Measurements from ENCODE around the gene FAM171A2. TPM values are rescaled to one million over a fixed set of nuclear protein-coding genes. Genes with fewer than 3 reads are reported as not detected.

Gene FAM171A2
- 1 to 10 TPM in 1 of 4 donors, under 1 TPM in 2, not detected in 1; 0.27 to 5.0 (median 0.88) TPM for total RNA-seq

GRCh38 chr17:44363613-44364159 lies at the start of gene FAM171A2:
TSS of gene FAM171A2 (minus strand) at chr17:44363853. CDS start at chr17:44363714, 139 bp downstream.
- peak within 1 kb of the TSS in 1 of 4 donors; percentile 49 for H3K27ac ChIP-seq
- H3K9me3 ChIP-seq: no peaks in the 10 kb centered on the region
- peaks cover 0 to 12% of the 10 kb centered on the region in 2 donors for H3K27me3 ChIP-seq
- DNase-seq: peak in 2 of 3 donors; percentile 32 to 73
- peak within 1 kb of the TSS; percentile 50 to 67 (median 64) for H3K4me3 ChIP-seq
- TF ChIP-seq POLR2A (IDR thresholded peaks at IDR 0.05) (no peak), CTCF (IDR thresholded peaks at IDR 0.05) (peak; percentile 51 to 93 (median 62))
- H3K4me1 ChIP-seq: peaks cover 0 to 12% (median 10%) of the 10 kb centered on the region in 4 donors
- H3K36me3 ChIP-seq: no peaks in the 10 kb centered on the region

- H3K36me3 ChIP-seq: peaks cover 0 to 19% (median 0%) of the 10 kb centered on the region in 3 donors
- H3K27ac ChIP-seq: no peak overlapping the region
- DNase-seq: no peak
- no peak overlapping the region for H3K4me3 ChIP-seq
- TF ChIP-seq CTCF (IDR thresholded peaks at IDR 0.05) (peak in 2 of 6 experiments; percentile 2 to 7), POLR2A (IDR thresholded peaks at IDR 0.05) (no peak)
- H3K4me1 ChIP-seq: no peaks in the 10 kb centered on the region
- no peaks in the 10 kb centered on the region for H3K27me3 ChIP-seq
- H3K9me3 ChIP-seq: no peaks in the 10 kb centered on the region
Observed at GRCh38 chr17:44409309-44410028, 45.8 kb upstream of the FAM171A2 start.

- H3K4me3 ChIP-seq: no peak overlapping the region
- peaks cover 0 to 26% (median 0%) of the 10 kb centered on the region in 3 donors for H3K36me3 ChIP-seq
- H3K9me3 ChIP-seq: no peaks in the 10 kb centered on the region
- no peaks in the 10 kb centered on the region for H3K4me1 ChIP-seq
- TF ChIP-seq POLR2A (IDR thresholded peaks at IDR 0.05) (no peak), CTCF (IDR thresholded peaks at IDR 0.05) (no peak)
- H3K27me3 ChIP-seq: no peaks in the 10 kb centered on the region
- DNase-seq: no peak
- H3K27ac ChIP-seq: no peak overlapping the region
Observed at GRCh38 chr17:44408786-44409185, 45.1 kb upstream of the FAM171A2 start.

- H3K9me3 ChIP-seq: no peaks in the 10 kb centered on the region
- peaks cover 0 to 83% (median 0%) of the 10 kb centered on the region in 3 donors for H3K36me3 ChIP-seq
- TF ChIP-seq CTCF (IDR thresholded peaks at IDR 0.05): no peak
- TF ChIP-seq POLR2A (IDR thresholded peaks at IDR 0.05): no peak
- no peaks in the 10 kb centered on the region for H3K27me3 ChIP-seq
- H3K4me1 ChIP-seq: no peaks in the 10 kb centered on the region
- no peak overlapping the region for H3K4me3 ChIP-seq
- no peak for DNase-seq
- no peak overlapping the region for H3K27ac ChIP-seq
Observed at GRCh38 chr17:44402564-44403172, 39.0 kb upstream of the FAM171A2 start.

GRCh38 chr17:44400226-44400847 lies 36.7 kb upstream of the FAM171A2 start:
- DNase-seq: no peak
- H3K9me3 ChIP-seq: no peaks in the 10 kb centered on the region
- H3K4me1 ChIP-seq: no peaks in the 10 kb centered on the region
- H3K36me3 ChIP-seq: peaks cover 0 to 83% (median 0%) of the 10 kb centered on the region in 3 donors
- no peak overlapping the region for H3K27ac ChIP-seq
- no peak overlapping the region for H3K4me3 ChIP-seq
- H3K27me3 ChIP-seq: no peaks in the 10 kb centered on the region
- TF ChIP-seq CTCF (IDR thresholded peaks at IDR 0.05): peak in 4 of 6 experiments; percentile 26 to 47 (median 38)
- no peak for TF ChIP-seq POLR2A (IDR thresholded peaks at IDR 0.05)

Data from Peyer's patch (tissue), 4 donors.